Neuronal stem cell (in vitro differentiated cells): Measurements from ENCODE around the gene POLR2A. TPM values are rescaled to one million over a fixed set of nuclear protein-coding genes. Genes with fewer than 3 reads are reported as not detected.

ENCODE experiments used
- small RNA-seq: library from polyadenylated mRNA; stranded (forward); fragments of <200 nt; extraction: miRNeasy Mini kit (QIAGEN cat#:217004); gene quantifications from one replicate; pipeline ENCODE3, GENCODE V24; 2013; ENCODE audit not compliant: insufficient read depth

The POLR2A gene

Small RNA genes within 50 kb of the gene (small RNA-seq; reads per million reads assigned to genes)
- gene RF00019: not detected
